Measurements from ENCODE around the gene RBM19.

RBM19 gene

DNA sequence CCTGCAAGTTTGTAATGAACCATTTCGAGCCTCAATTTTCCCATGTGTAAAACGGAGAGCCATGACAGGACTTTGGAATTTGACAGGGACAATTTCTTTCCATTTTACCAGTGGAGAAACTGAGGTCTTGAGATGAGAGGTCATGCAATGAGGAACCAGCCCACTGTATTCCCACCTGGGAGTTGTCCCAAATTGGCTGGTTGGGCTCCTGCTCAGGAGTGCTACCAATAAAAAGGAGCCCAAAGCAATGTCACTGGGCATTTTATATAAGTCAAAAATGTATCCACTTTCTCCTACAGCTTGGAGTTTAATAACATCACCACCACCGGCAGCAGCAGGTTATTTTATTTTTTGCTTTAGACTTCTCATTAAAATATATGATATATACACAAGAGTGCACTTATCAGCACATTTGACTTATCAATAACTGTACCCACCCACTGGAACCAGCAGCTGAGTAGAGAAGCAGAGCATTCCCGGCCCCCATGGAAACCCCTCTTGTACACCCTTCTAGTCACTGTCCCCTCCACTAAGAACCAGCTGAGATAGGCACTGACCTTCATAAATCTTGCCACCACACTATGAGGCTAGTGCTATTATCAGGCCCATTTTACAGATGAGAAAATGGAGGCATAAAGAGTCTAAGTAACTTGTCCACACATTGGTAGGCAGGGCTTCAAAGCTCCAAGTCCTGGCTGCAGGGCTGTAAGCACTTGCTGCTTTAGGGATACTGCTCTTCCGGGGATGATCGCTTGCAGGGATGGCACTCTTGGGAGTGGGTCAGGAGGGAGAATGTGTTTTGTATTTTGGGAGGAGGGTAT lies 25.3 kb upstream of the RBM19 start:
- no peak overlapping the region for H3K4me3 ChIP-seq (replicated peaks; ENCODE audit: insufficient read depth, low read length)
- H3K27me3 ChIP-seq (ENCODE audit: insufficient read depth, poor library complexity, severe bottlenecking), result peaks cover 3% of the 10 kb centered on the region
- DNase-seq (ENCODE audit: low read depth in 1 of 2, low spot score in 1 of 2), result no peak
- TF ChIP-seq, protein P1, sequence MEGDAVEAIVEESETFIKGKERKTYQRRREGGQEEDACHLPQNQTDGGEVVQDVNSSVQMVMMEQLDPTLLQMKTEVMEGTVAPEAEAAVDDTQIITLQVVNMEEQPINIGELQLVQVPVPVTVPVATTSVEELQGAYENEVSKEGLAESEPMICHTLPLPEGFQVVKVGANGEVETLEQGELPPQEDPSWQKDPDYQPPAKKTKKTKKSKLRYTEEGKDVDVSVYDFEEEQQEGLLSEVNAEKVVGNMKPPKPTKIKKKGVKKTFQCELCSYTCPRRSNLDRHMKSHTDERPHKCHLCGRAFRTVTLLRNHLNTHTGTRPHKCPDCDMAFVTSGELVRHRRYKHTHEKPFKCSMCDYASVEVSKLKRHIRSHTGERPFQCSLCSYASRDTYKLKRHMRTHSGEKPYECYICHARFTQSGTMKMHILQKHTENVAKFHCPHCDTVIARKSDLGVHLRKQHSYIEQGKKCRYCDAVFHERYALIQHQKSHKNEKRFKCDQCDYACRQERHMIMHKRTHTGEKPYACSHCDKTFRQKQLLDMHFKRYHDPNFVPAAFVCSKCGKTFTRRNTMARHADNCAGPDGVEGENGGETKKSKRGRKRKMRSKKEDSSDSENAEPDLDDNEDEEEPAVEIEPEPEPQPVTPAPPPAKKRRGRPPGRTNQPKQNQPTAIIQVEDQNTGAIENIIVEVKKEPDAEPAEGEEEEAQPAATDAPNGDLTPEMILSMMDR (IDR thresholded peaks at IDR 0.05; ENCODE audit: insufficient read depth, low read length), result no peak
- no peak for TF ChIP-seq SPI1 (IDR thresholded peaks at IDR 0.05; ENCODE audit: borderline replicate concordance, low read depth)
- TF ChIP-seq POLR2AphosphoS5 (IDR thresholded peaks at IDR 0.05; ENCODE audit: low read depth), result no peak
- TF ChIP-seq, protein P2, sequence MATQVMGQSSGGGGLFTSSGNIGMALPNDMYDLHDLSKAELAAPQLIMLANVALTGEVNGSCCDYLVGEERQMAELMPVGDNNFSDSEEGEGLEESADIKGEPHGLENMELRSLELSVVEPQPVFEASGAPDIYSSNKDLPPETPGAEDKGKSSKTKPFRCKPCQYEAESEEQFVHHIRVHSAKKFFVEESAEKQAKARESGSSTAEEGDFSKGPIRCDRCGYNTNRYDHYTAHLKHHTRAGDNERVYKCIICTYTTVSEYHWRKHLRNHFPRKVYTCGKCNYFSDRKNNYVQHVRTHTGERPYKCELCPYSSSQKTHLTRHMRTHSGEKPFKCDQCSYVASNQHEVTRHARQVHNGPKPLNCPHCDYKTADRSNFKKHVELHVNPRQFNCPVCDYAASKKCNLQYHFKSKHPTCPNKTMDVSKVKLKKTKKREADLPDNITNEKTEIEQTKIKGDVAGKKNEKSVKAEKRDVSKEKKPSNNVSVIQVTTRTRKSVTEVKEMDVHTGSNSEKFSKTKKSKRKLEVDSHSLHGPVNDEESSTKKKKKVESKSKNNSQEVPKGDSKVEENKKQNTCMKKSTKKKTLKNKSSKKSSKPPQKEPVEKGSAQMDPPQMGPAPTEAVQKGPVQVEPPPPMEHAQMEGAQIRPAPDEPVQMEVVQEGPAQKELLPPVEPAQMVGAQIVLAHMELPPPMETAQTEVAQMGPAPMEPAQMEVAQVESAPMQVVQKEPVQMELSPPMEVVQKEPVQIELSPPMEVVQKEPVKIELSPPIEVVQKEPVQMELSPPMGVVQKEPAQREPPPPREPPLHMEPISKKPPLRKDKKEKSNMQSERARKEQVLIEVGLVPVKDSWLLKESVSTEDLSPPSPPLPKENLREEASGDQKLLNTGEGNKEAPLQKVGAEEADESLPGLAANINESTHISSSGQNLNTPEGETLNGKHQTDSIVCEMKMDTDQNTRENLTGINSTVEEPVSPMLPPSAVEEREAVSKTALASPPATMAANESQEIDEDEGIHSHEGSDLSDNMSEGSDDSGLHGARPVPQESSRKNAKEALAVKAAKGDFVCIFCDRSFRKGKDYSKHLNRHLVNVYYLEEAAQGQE (IDR thresholded peaks at IDR 0.05; ENCODE audit: insufficient replicate concordance, low read depth), result no peak
- TF ChIP-seq GABPA (IDR thresholded peaks at IDR 0.05; ENCODE audit: low read depth), result no peak
- H3K27ac ChIP-seq (replicated peaks), result no peak overlapping the region

- Histone ChIP-seq H3K27ac (replicated peaks) (no peak overlapping the region), H3K4me3 (replicated peaks; ENCODE audit: insufficient read depth, low read length) (no peak overlapping the region), H3K27me3 (ENCODE audit: insufficient read depth, poor library complexity, severe bottlenecking) (peaks cover 3% of the 10 kb centered on the region)
- TF ChIP-seq, protein P1 (IDR thresholded peaks at IDR 0.05; ENCODE audit: insufficient read depth, low read length), result no peak
- no peak for TF ChIP-seq POLR2AphosphoS5 (IDR thresholded peaks at IDR 0.05; ENCODE audit: low read depth)
- TF ChIP-seq GABPA (IDR thresholded peaks at IDR 0.05; ENCODE audit: low read depth), result no peak
- TF ChIP-seq SPI1 (IDR thresholded peaks at IDR 0.05; ENCODE audit: borderline replicate concordance, low read depth), result no peak
- TF ChIP-seq, protein P2 (IDR thresholded peaks at IDR 0.05; ENCODE audit: insufficient replicate concordance, low read depth), result no peak
- DNase-seq (ENCODE audit: low read depth in 1 of 2, low spot score in 1 of 2), result no peak
These were observed 24.4 kb upstream of the RBM19 start for GRCh38 chr12:113990250-113991223.

DNA sequence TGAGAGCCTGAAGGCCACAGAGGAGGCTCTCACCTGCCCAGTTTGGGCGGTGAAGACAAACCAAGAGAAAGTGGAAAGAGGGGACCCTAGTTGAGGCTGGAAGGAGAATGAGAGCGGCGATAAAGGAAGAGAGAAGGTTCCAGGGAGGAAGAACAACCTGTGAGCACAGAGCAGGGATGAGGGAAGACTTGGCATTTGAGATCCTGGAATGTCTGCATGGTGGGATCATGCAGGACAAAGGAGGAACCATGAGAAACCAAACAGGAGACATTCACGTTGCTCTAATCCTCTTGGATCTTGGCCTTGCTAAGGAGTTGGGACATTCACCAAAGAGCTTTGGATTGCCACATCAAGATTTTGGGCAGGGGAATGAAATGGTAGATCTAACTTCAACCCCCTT lies 22.9 kb upstream of the RBM19 start:
- no peak overlapping the region for H3K4me3 ChIP-seq (replicated peaks; ENCODE audit: insufficient read depth, low read length)
- no peak for DNase-seq (ENCODE audit: low read depth in 1 of 2, low spot score in 1 of 2)
- H3K27me3 ChIP-seq (ENCODE audit: insufficient read depth, poor library complexity, severe bottlenecking), result peaks cover 3% of the 10 kb centered on the region
- TF ChIP-seq, protein P1 (IDR thresholded peaks at IDR 0.05; ENCODE audit: insufficient read depth, low read length), result no peak
- TF ChIP-seq, protein P2 (IDR thresholded peaks at IDR 0.05; ENCODE audit: insufficient replicate concordance, low read depth), result no peak
- TF ChIP-seq SPI1 (IDR thresholded peaks at IDR 0.05; ENCODE audit: borderline replicate concordance, low read depth) (no peak), POLR2AphosphoS5 (IDR thresholded peaks at IDR 0.05; ENCODE audit: low read depth) (no peak), GABPA (IDR thresholded peaks at IDR 0.05; ENCODE audit: low read depth) (no peak)
- H3K27ac ChIP-seq (replicated peaks), result no peak overlapping the region

All from HL-60 (cell line).